Testis (tissue), 3 donors: ENCODE data around the gene IFNL2. TPM values are rescaled to one million over a fixed set of nuclear protein-coding genes. Genes with fewer than 3 reads are reported as not detected.

Source experiments
- DNase-seq: peaks from one replicate; pipeline ENCODE4 v3.0.0-alpha.2; 2019
- H3K27ac ChIP-seq, 2 donors: fragments of 200-600 bp; sonication (generic); one replicate each; pipeline ENCODE4 v1.5.1; 2019
- H3K27me3 ChIP-seq: fragments of 200-600 bp; sonication (generic); one replicate; pipeline ENCODE4 v1.5.1; 2019
- H3K36me3 ChIP-seq: fragments of 200-600 bp; sonication (generic); one replicate; pipeline ENCODE4 v1.5.1; 2017; ENCODE audit warnings: low read depth; ENCODE audit errors: missing control alignments
- H3K4me1 ChIP-seq: fragments of 200-600 bp; sonication (generic); one replicate; pipeline ENCODE4 v1.5.1; 2019
- H3K4me3 ChIP-seq, 2 donors: fragments of 200-600 bp; sonication (generic); one replicate each; pipeline ENCODE4 v1.5.1; 2017 to 2019
- H3K9me3 ChIP-seq: fragments of 200-600 bp; sonication (generic); one replicate; pipeline ENCODE4 v1.5.1; 2017
- CTCF ChIP-seq, 3 experiments: fragments of 450-650 bp in 2 of 3; fragments of 200-600 bp in 1 of 3; sonication (generic) in 1 of 3; IDR thresholded peaks; one replicate each; pipeline ENCODE4 v1.5.1; 2016 to 2019; ENCODE audit warnings: antibody characterized with exemption in 3 of 3, mild to moderate bottlenecking in 2 of 3, moderate library complexity in 1 of 3
- POLR2A ChIP-seq: fragments of 450-650 bp; IDR thresholded peaks from one replicate; pipeline ENCODE4 v1.6.1; 2017; ENCODE audit warnings: antibody characterized with exemption, mild to moderate bottlenecking, moderate library complexity
- WGBS, 2 donors: methylation state at CpG; one replicate each; pipeline ENCODE4 v1.1.5; 2018; 5-methylcytosine and 5-hydroxymethylcytosine counted together
- intact Hi-C: fragments of 100-400 bp; cut with DNase I; formaldehyde crosslinking; loops from one replicate; pipeline ENCODE4 v1.15.1; 2023; ENCODE audit warnings: low total_unique reads
- polyA plus RNA-seq: library from polyadenylated mRNA; stranded (reverse); fragments of 350-450 nt; fragmentation: Illumina TruSeq; extraction: RNeasy Lipid Tissue Mini Kit (QIAGEN cat#74804); gene quantifications from one replicate; pipeline ENCODE4 v1.2.3, GENCODE V29; 2014; ENCODE audit warnings: low read depth, low replicate concordance; ENCODE audit not compliant: insufficient read depth
- total RNA-seq, 2 donors: library from RNA; depleted of rRNA; stranded (reverse); fragments of >200 nt; gene quantifications; one replicate each; pipeline ENCODE4 v1.2.3, GENCODE V29; 2016

The IFNL2 gene
- total and polyA plus RNA-seq, 3 donors from 2014 or later: 0.43 TPM; not detected in 2

DNA sequence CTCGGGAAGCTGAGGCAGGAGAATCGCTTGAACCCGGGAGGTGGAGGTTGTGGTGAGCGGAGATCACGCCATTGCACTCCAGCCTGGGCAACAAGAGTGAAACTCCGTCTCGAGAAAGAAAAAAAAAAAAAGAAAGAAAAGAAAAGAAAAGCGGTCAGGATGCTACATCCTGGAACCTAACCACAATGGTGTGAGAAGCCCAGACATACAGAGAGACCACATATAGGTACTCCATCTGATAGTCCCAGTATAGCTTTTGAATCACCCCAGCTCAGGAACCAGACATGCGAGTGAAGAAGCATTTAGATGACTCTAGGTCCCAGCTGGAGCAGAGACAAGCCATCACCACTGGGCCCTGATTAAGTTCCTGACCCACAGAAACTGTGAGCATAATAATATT, 31.2 kb downstream of the IFNL2 start:
- Histone ChIP-seq H3K4me1 (no peaks in the 10 kb centered on the region), H3K36me3 (no peaks in the 10 kb centered on the region), H3K4me3 (no peak overlapping the region), H3K9me3 (no peaks in the 10 kb centered on the region), H3K27ac (no peak overlapping the region), H3K27me3 (no peaks in the 10 kb centered on the region)
- WGBS, 2 donors: 90 to 93% methylated on average over 9 of the region's 9 CpGs
- no peak for DNase-seq
- TF ChIP-seq CTCF (IDR thresholded peaks at IDR 0.05): no peak
- TF ChIP-seq POLR2A: no peak
- intact Hi-C loops: no loop called here

DNA sequence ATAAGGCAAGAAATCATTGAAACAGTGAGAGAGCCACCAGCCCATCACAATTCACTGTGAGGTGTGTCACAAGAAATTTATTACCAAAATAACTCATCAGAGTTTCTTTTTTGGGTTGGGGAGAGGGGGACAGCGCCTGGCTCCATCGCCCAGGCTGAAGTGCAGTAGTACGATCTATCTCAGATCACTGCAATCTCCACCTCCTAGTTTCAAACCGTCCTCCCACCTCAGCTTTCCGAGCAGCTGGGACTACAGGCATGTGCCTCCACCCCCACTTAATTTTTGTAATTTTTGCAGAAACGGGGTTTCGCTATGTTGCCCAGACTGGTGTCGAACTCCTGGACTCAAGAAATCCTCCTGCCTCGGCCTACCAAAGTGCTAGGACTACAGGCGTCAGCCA, 31.6 kb downstream of the IFNL2 start:
- Histone ChIP-seq H3K36me3 (no peaks in the 10 kb centered on the region), H3K4me3 (no peak overlapping the region), H3K9me3 (no peaks in the 10 kb centered on the region), H3K4me1 (no peaks in the 10 kb centered on the region), H3K27me3 (no peaks in the 10 kb centered on the region), H3K27ac (no peak overlapping the region)
- intact Hi-C loops: no loop called here
- TF ChIP-seq CTCF (IDR thresholded peaks at IDR 0.05): no peak
- TF ChIP-seq POLR2A: no peak
- WGBS, 2 donors: 74 to 83% methylated on average over 10 of the region's 10 CpGs
- no peak for DNase-seq

GRCh38 chr19:39301021-39301420, 32.8 kb downstream of the IFNL2 start:
- Histone ChIP-seq H3K4me1 (no peaks in the 10 kb centered on the region), H3K36me3 (no peaks in the 10 kb centered on the region), H3K27me3 (no peaks in the 10 kb centered on the region), H3K4me3 (no peak overlapping the region), H3K27ac (no peak overlapping the region), H3K9me3 (no peaks in the 10 kb centered on the region)
- TF ChIP-seq CTCF (IDR thresholded peaks at IDR 0.05) (no peak), POLR2A (no peak)
- intact Hi-C loops: no loop called here
- WGBS, 2 donors: 80 to 88% methylated on average over 4 of the region's 4 CpGs
- DNase-seq: no peak

DNA sequence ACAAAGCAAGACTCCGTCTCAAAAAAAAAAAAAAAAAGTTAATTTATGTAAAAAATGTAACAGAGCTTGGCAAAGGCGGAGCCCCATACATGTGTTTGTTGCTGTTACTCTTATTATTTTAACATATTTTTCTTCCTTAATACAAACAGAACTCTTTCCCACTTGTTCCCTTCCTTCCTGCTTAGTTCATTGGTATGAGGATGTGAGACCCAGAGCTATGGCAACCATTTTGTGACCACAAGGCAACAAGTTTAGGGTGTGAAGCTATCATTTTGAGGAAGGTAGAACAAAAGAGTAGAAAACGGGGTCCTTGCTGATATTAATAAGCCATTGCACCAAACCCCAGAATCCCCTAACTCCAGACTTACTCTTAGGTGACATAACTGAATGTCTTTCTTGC, 33.4 kb downstream of the IFNL2 start:
- no peaks in the 10 kb centered on the region for H3K36me3 ChIP-seq
- no peaks in the 10 kb centered on the region for H3K9me3 ChIP-seq
- no peaks in the 10 kb centered on the region for H3K27me3 ChIP-seq
- H3K4me1 ChIP-seq: no peaks in the 10 kb centered on the region
- H3K27ac ChIP-seq: no peak overlapping the region
- intact Hi-C loops: no loop called here
- no peak for DNase-seq
- H3K4me3 ChIP-seq: no peak overlapping the region
- 80 to 85% methylated on average over 3 of the region's 3 CpGs for WGBS, 2 donors
- no peak for TF ChIP-seq POLR2A

GRCh38 chr19:39303373-39304184, 35.4 kb downstream of the IFNL2 start:
- no peak for DNase-seq
- Histone ChIP-seq H3K9me3 (no peaks in the 10 kb centered on the region), H3K36me3 (no peaks in the 10 kb centered on the region), H3K4me1 (no peaks in the 10 kb centered on the region), H3K27me3 (no peaks in the 10 kb centered on the region), H3K4me3 (no peak overlapping the region), H3K27ac (no peak overlapping the region)
- 58 to 63% methylated on average over 10 of the region's 10 CpGs for WGBS, 2 donors
- TF ChIP-seq POLR2A: no peak
- no peak for TF ChIP-seq CTCF (IDR thresholded peaks at IDR 0.05)
- intact Hi-C loops: no loop called here
